Spleen (tissue), 11 donors: ENCODE measurements around the gene EZH1. TPM values are rescaled to one million over a fixed set of nuclear protein-coding genes. Genes with fewer than 3 reads are reported as not detected.
A peak's percentile ranks its signal among the peaks of the same experiment; 100 is the strongest.

Experiments used
- DNase-seq: peaks from one replicate; pipeline ENCODE4 v3.0.0-alpha.2; 2020
- H3K27ac ChIP-seq, 8 donors: fragments of 200-600 bp; sonication (generic) in 7 of 8; 1 replicate in 4 of 8; 2 replicates in 4 of 8; pipeline versions ENCODE4 v1.5.0 to v1.8.0; 2016 to 2021; ENCODE audit warnings: inconsistent platforms in 4 of 8, mild to moderate bottlenecking in 4 of 8, moderate library complexity in 1 of 8
- H3K27me3 ChIP-seq, 7 donors: fragments of 200-600 bp; sonication (generic) in 6 of 7; replicated peaks in 1 of 7; 1 replicate in 4 of 7; 2 replicates in 3 of 7; pipeline versions ENCODE4 v1.5.0 to v1.8.0; 2016 to 2021; ENCODE audit warnings: inconsistent platforms in 3 of 7, mild to moderate bottlenecking in 1 of 7
- H3K36me3 ChIP-seq, 6 donors: fragments of 200-600 bp; sonication (generic) in 5 of 6; 1 replicate in 4 of 6; 2 replicates in 2 of 6; pipeline versions ENCODE4 v1.5.0 to v1.8.0; 2016 to 2021; ENCODE audit warnings: inconsistent platforms in 2 of 6
- H3K4me1 ChIP-seq, 6 donors: fragments of 200-600 bp; sonication (generic) in 5 of 6; 1 replicate in 3 of 6; 2 replicates in 3 of 6; pipeline versions ENCODE4 v1.5.0 to v1.8.0; 2016 to 2021; ENCODE audit warnings: inconsistent platforms in 3 of 6
- H3K4me3 ChIP-seq, 8 donors: fragments of 200-600 bp; sonication (generic) in 7 of 8; 1 replicate in 4 of 8; 2 replicates in 4 of 8; pipeline versions ENCODE4 v1.5.0 to v1.8.0; 2016 to 2021; ENCODE audit warnings: inconsistent platforms in 4 of 8, mild to moderate bottlenecking in 4 of 8, moderate library complexity in 2 of 8
- H3K9me3 ChIP-seq, 8 donors: fragments of 200-600 bp; sonication (generic) in 7 of 8; 1 replicate in 4 of 8; 2 replicates in 4 of 8; pipeline versions ENCODE4 v1.5.0 to v1.8.0; 2016 to 2021; ENCODE audit warnings: inconsistent platforms in 4 of 8
- POLR2A ChIP-seq, 3 donors: fragments of 450-650 bp; IDR thresholded peaks; one replicate each; pipeline ENCODE4 v1.5.1; 2017; ENCODE audit warnings: antibody characterized with exemption in 3 of 3, mild to moderate bottlenecking in 1 of 3
- POLR2AphosphoS5 ChIP-seq, 3 donors: sonication (generic); formaldehyde crosslinking; IDR thresholded peaks; one replicate each; pipeline ENCODE4 v1.5.1; 2017; ENCODE audit warnings: antibody characterized with exemption in 3 of 3
- WGBS, 5 donors: extraction: QIAGEN DNeasy Blood & Tissue Kit in 3 of 5; methylation state at CpG; one replicate each; pipeline versions ENCODE4 v1.1.5 to v1.1.7; 2013 to 2018; 5-methylcytosine and 5-hydroxymethylcytosine counted together
- intact Hi-C: fragments of 100-400 bp; cut with DNase I; formaldehyde crosslinking; loops from one replicate; pipeline ENCODE4 v1.15.0; 2023; ENCODE audit warnings: low total_unique reads
- polyA plus RNA-seq, 3 donors: library from polyadenylated mRNA; stranded (reverse); fragments of 200-250 nt; gene quantifications; one replicate each; pipeline ENCODE4 v1.2.1, GENCODE V29; 2013
- total RNA-seq, 7 donors: library from RNA; depleted of rRNA in 3 of 7; stranded (reverse); fragments of >200 nt in 3 of 7; fragmentation: NEBNext Ultra II Directional in 4 of 7; extraction: Animal tissue kit (Norgen Biotek cat#: 25700) in 4 of 7; gene quantifications; one replicate each; pipeline versions ENCODE4 v1.1.0 to v1.2.1, GENCODE V29; 2016 to 2021
- TF ChIP-seq, protein P1 (sequence below), 11 experiments: fragments of 200-600 bp in 7 of 11; fragments of 450-650 bp in 4 of 11; sonication (generic) in 4 of 11; IDR thresholded peaks in 8 of 11; conservative IDR thresholded peaks in 3 of 11; 1 replicate in 7 of 11; 2 replicates in 4 of 11; pipeline versions ENCODE4 v1.4.0 to v1.8.0; 2016 to 2021; ENCODE audit warnings: antibody characterized with exemption in 11 of 11, inconsistent platforms in 4 of 11, mild to moderate bottlenecking in 1 of 11
- donor health status: healthy with polysubstance abuse.
- donor health status: DM: no; HTN: no; CAD: no; lungs with moderate emphysema.
- donor health status: DM: no; HTN: no; CAD: no.
- donor health status: Bipolar disorder and iron deficiency.
- donor health status: healthy.
- donor health status: DM: no; HTN: no; CAD: no.
- donor health status: DM: yes; HTN: yes; CAD: no.

EZH1 gene
- total and polyA plus RNA-seq, 10 donors: 24.1 to 104 (median 68.0) TPM

- Histone ChIP-seq H3K4me1 (peaks cover 8 to 61% (median 37%) of the 10 kb centered on the region in 6 donors), H3K36me3 (peaks cover under 1 to 29% (median 24%) of the 10 kb centered on the region in 6 donors), H3K4me3 (no peak overlapping the region), H3K9me3 (no peaks in the 10 kb centered on the region), H3K27me3 (peaks cover 0 to 78% (median 55%) of the 10 kb centered on the region in 7 donors), H3K27ac (no peak overlapping the region)
- 31 to 62% (median 50%) methylated on average over 23 to 29 of the region's 29 CpGs for WGBS, 5 donors
- DNase-seq: no peak
- intact Hi-C loops: no loop called here
- TF ChIP-seq POLR2A (IDR thresholded peaks at IDR 0.05) (no peak), POLR2AphosphoS5 (IDR thresholded peaks at IDR 0.05) (peak in 1 of 3 donors; percentile 4)
Measured at GRCh38 chr17:42782166-42783061, 37.6 kb upstream of the EZH1 start.

DNA sequence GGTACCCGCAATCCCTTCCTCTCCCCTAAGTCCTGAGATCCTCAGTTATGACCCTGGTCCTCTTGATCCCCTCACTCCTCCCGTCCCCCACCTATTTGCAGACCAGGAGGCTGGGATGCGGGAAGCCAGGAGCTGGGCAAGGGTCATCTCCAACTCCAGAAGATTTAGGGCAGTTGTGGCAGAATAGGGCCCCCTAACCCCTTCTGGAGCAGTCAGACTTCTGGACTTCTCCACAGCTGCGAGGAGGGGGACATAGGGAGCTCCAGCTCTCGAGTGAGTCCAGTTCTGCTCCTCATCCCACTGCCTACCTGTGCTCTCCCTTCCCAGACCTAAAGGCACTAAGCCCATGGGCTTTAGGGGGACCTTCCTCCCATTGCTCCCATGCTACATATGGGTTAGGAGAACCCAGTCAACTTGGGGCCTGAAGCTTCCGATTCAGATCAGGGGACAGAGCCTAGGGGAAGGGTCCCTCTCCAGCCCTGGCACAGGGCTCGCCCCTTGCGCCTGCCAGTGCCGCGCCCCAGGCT is 36.9 kb upstream of the EZH1 start:
- no peak overlapping the region for H3K4me3 ChIP-seq
- peaks cover 0 to 71% (median 55%) of the 10 kb centered on the region in 7 donors for H3K27me3 ChIP-seq
- TF ChIP-seq POLR2A (IDR thresholded peaks at IDR 0.05) (no peak), POLR2AphosphoS5 (IDR thresholded peaks at IDR 0.05) (peak in 1 of 3 donors; percentile 14)
- H3K9me3 ChIP-seq: no peaks in the 10 kb centered on the region
- intact Hi-C loops: no loop called here
- 45 to 93% (median 65%) methylated on average over 3 to 10 of the region's 10 CpGs for WGBS, 5 donors
- H3K27ac ChIP-seq: no peak overlapping the region
- peak; percentile 38 for DNase-seq
- peaks cover 3 to 37% (median 31%) of the 10 kb centered on the region in 6 donors for H3K36me3 ChIP-seq
- H3K4me1 ChIP-seq: peaks cover 8 to 61% (median 37%) of the 10 kb centered on the region in 6 donors

DNA sequence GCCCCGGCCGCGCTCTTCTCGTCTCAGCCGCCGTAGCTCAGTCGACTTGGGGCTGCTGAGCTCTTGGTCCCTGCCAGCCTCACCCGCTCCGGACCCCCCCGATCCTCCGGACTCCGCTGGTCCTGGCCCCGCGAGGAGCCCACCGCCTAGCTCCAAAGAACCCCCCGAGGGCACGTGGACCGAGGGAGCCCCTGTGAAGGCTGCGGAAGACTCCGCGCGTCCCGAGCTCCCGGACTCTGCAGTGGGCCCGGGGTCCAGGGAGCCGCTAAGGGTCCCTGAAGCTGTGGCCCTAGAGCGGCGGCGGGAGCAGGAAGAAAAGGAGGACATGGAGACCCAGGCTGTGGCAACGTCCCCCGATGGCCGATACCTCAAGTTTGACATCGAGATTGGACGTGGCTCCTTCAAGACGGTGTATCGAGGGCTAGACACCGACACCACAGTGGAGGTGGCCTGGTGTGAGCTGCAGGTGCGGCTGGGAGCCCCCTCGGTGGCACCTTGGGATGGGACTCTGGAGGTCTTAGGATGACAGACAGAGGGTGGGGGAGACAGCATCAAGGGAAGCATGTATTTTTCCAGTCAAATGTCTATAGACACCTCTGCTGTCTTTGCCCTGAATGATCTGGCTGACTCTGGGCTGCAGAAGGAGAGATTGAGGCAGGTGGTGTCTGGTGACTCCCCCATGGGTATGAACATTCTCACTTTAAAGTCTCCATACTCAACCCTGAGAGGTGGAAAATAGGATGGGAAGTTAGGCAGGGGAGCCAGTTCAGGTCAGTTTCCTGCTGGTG is 36.2 kb upstream of the EZH1 start:
- Histone ChIP-seq H3K4me1 (peaks cover 8 to 61% (median 37%) of the 10 kb centered on the region in 6 donors), H3K4me3 (peak overlapping the region in 5 of 8 donors; percentile 2 to 57 (median 24)), H3K36me3 (peaks cover 3 to 43% (median 38%) of the 10 kb centered on the region in 6 donors), H3K9me3 (no peaks in the 10 kb centered on the region), H3K27ac (no peak overlapping the region), H3K27me3 (peaks cover 0 to 64% (median 55%) of the 10 kb centered on the region in 7 donors)
- 7 to 12% (median 8%) methylated on average over 34 to 39 of the region's 39 CpGs for WGBS, 5 donors
- intact Hi-C loops: no loop called here
- DNase-seq: peak; percentile 69
- TF ChIP-seq POLR2A (IDR thresholded peaks at IDR 0.05) (no peak), POLR2AphosphoS5 (IDR thresholded peaks at IDR 0.05) (peak in 2 of 3 donors; percentile 21 to 72)
- TF ChIP-seq, protein P1, sequence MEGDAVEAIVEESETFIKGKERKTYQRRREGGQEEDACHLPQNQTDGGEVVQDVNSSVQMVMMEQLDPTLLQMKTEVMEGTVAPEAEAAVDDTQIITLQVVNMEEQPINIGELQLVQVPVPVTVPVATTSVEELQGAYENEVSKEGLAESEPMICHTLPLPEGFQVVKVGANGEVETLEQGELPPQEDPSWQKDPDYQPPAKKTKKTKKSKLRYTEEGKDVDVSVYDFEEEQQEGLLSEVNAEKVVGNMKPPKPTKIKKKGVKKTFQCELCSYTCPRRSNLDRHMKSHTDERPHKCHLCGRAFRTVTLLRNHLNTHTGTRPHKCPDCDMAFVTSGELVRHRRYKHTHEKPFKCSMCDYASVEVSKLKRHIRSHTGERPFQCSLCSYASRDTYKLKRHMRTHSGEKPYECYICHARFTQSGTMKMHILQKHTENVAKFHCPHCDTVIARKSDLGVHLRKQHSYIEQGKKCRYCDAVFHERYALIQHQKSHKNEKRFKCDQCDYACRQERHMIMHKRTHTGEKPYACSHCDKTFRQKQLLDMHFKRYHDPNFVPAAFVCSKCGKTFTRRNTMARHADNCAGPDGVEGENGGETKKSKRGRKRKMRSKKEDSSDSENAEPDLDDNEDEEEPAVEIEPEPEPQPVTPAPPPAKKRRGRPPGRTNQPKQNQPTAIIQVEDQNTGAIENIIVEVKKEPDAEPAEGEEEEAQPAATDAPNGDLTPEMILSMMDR (IDR thresholded peaks at IDR 0.05 in 8 of 11, conservative IDR thresholded peaks at IDR 0.05 in 3 of 11): no peak

- Histone ChIP-seq H3K27me3 (peaks cover 0 to 56% (median 49%) of the 10 kb centered on the region in 7 donors), H3K9me3 (no peaks in the 10 kb centered on the region)
Measured at GRCh38 chr17:42779936-42780850, 35.4 kb upstream of the EZH1 start, which contains the start of gene WNK4. Gene WNK4, plus strand, starts transcription at chr17:42780610. Its CDS starts 89 bp downstream, at chr17:42780699.

More at GRCh38 chr17:42779936-42780850, 35.4 kb upstream of the EZH1 start, which contains the start of gene WNK4:
- no peak within 1 kb of the TSS for H3K27ac ChIP-seq
- intact Hi-C loops: no loop called here
- TF ChIP-seq POLR2A (IDR thresholded peaks at IDR 0.05) (no peak), POLR2AphosphoS5 (IDR thresholded peaks at IDR 0.05) (peak in 1 of 3 donors; percentile 18)
- peak; percentile 65 for DNase-seq
- H3K4me3 ChIP-seq: peak within 1 kb of the TSS in 5 of 8 donors; percentile 2 to 57 (median 24)
- 11 to 25% (median 17%) methylated on average over 33 to 65 of the region's 65 CpGs for WGBS, 5 donors
- H3K36me3 ChIP-seq: peaks cover 3 to 52% (median 47%) of the 10 kb centered on the region in 6 donors
- peaks cover 8 to 62% (median 39%) of the 10 kb centered on the region in 6 donors for H3K4me1 ChIP-seq
